Ovary (tissue), 3 donors: ENCODE data around the gene TAOK2.

Experiments
- EP300 ChIP-seq: sonication (generic); formaldehyde crosslinking; IDR thresholded peaks from one replicate; pipeline ENCODE4 v1.6.1; 2017; ENCODE audit warnings: antibody characterized with exemption
- POLR2A ChIP-seq: fragments of 450-650 bp; IDR thresholded peaks from one replicate; pipeline ENCODE4 v1.6.1; 2017; ENCODE audit warnings: antibody characterized with exemption, mild to moderate bottlenecking, moderate library complexity
- TF ChIP-seq, protein P1 (sequence below), 3 donors: fragments of 450-650 bp in 2 of 3; fragments of 200-600 bp in 1 of 3; IDR thresholded peaks; one replicate each; pipeline versions ENCODE4 v1.5.1 to v1.8.0; 2016 to 2022; ENCODE audit warnings: antibody characterized with exemption in 3 of 3, mild to moderate bottlenecking in 1 of 3
- donor health status: DM: no; HTN: no; CAD: no.

DNA sequence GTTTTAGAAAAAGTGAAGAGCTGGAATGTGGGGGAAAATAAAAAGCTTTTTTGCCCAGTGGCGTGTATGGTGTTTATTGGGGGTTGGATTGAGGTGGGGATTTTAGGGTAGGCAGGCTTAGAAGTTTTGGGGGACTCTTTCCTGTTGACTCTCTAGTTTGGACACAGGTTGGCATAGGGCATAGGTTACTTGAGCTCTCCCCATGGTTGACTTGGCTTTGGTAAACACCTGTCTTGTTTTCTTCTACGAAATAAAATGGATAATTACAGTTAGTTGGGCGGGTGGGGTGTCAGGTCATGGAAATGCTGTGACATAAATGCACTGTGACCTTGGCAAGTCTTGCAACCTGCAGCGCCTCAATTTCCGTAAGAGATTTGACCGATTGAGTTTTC lies 680 bp upstream of the TAOK2 start:
- no peak for TF ChIP-seq POLR2A
- TF ChIP-seq, protein P1, sequence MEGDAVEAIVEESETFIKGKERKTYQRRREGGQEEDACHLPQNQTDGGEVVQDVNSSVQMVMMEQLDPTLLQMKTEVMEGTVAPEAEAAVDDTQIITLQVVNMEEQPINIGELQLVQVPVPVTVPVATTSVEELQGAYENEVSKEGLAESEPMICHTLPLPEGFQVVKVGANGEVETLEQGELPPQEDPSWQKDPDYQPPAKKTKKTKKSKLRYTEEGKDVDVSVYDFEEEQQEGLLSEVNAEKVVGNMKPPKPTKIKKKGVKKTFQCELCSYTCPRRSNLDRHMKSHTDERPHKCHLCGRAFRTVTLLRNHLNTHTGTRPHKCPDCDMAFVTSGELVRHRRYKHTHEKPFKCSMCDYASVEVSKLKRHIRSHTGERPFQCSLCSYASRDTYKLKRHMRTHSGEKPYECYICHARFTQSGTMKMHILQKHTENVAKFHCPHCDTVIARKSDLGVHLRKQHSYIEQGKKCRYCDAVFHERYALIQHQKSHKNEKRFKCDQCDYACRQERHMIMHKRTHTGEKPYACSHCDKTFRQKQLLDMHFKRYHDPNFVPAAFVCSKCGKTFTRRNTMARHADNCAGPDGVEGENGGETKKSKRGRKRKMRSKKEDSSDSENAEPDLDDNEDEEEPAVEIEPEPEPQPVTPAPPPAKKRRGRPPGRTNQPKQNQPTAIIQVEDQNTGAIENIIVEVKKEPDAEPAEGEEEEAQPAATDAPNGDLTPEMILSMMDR (IDR thresholded peaks at IDR 0.05) = no peak
- TF ChIP-seq EP300 = no peak
